Aortic smooth muscle cell (primary cell): ENCODE measurements around the gene ZNF608. TPM values are rescaled to one million over a fixed set of nuclear protein-coding genes. Genes with fewer than 3 reads are reported as not detected.

Experiments
- total RNA-seq: library from RNA; depleted of rRNA; stranded (reverse); fragments of >200 nt; gene quantifications from 2 replicates; pipeline ENCODE4 v1.2.3, GENCODE V29; 2014

ZNF608 gene
- total RNA-seq, result 7.7 and 17.3 TPM in 2 replicates

GRCh38 chr5:124745928-124746915, at the start of gene ZNF608:
Gene ZNF608 (minus strand): TSS chr5:124746639. CDS start chr5:124744989, 1,650 bp downstream.

